Calu3 (cell line): ENCODE measurements around the gene BMPR1B. TPM values are rescaled to one million over a fixed set of nuclear protein-coding genes. Genes with fewer than 3 reads are reported as not detected.
A peak's percentile ranks its signal among the peaks of the same experiment; 100 is the strongest.

Source experiments
- BruUV-seq: library from RNA; stranded (reverse); fragments of 400-500 nt; replicated peaks from 2 replicates; lab custom pipeline; 2021; lab: Mats Ljungman, UMichigan
- CTCF ChIA-PET: fragments of 300-600 bp; sonication (Branson Sonifier 250); formaldehyde crosslinking; loops from one replicate; lab custom pipeline; 2022; ENCODE audit warnings: antibody characterized with exemption; lab: Charles Lee
- DNase-seq: peaks from one replicate; pipeline ENCODE4 v3.0.0; 2022
- H3K27ac Mint-ChIP-seq: one replicate; pipeline ENCODE4 v1.8.0; 2022; ENCODE audit warnings: mixed read lengths; ENCODE audit not compliant: unreplicated experiment
- H3K27me3 Mint-ChIP-seq: one replicate; pipeline ENCODE4 v1.8.0; 2022; ENCODE audit warnings: mixed read lengths; ENCODE audit not compliant: unreplicated experiment
- H3K36me3 Mint-ChIP-seq: one replicate; pipeline ENCODE4 v1.8.0; 2022; ENCODE audit warnings: mild to moderate bottlenecking, moderate library complexity, mixed read lengths; ENCODE audit not compliant: insufficient read depth, unreplicated experiment
- H3K4me1 Mint-ChIP-seq: one replicate; pipeline ENCODE4 v1.8.0; 2022; ENCODE audit warnings: mild to moderate bottlenecking, low read depth, mixed read lengths; ENCODE audit not compliant: unreplicated experiment
- H3K4me3 Mint-ChIP-seq: one replicate; pipeline ENCODE4 v1.8.0; 2022; ENCODE audit warnings: mild to moderate bottlenecking, low read depth, moderate library complexity, mixed read lengths; ENCODE audit not compliant: unreplicated experiment
- H3K9me3 Mint-ChIP-seq: one replicate; pipeline ENCODE4 v1.8.0; 2022; ENCODE audit warnings: low read depth, mixed read lengths; ENCODE audit not compliant: unreplicated experiment
- CTCF ChIP-seq: fragments of 200-600 bp; IDR thresholded peaks from one replicate; pipeline ENCODE4 v1.8.0; 2022; ENCODE audit warnings: antibody characterized with exemption; ENCODE audit not compliant: unreplicated experiment
- intact Hi-C: fragments of 100-400 bp; cut with micrococcal nuclease; formaldehyde crosslinking; loops from one replicate; pipeline ENCODE4 v1.10.0; 2022; ENCODE audit not compliant: unreplicated experiment
- total RNA-seq: library from RNA; stranded (reverse); gene quantifications from 2 replicates; pipeline ENCODE4 v1.2.3, GENCODE V29; 2022

The BMPR1B gene
- total RNA-seq, 1 experiment from 2014 or later: 9.2 TPM

- Mint-ChIP-seq H3K4me1 (peaks cover 21% of the 10 kb centered on the region), H3K4me3 (no peak overlapping the region), H3K9me3 (no peaks in the 10 kb centered on the region), H3K27ac (no peak overlapping the region), H3K36me3 (no peaks in the 10 kb centered on the region), H3K27me3 (no peaks in the 10 kb centered on the region)
- CTCF ChIA-PET: interaction anchor here (1.3 to 1.6 kb wide), 2 partner anchors 9 to 337 kb away, joined by 3 read pairs; no protein-coding TSS in a partner anchor
- BruUV-seq: no TSS peak
- intact Hi-C loops: no loop called here
- no peak for TF ChIP-seq CTCF
- no peak for DNase-seq
Observed at GRCh38 chr4:95093460-95093859, 335.7 kb downstream of the BMPR1B start.

- Mint-ChIP-seq H3K27me3 (no peaks in the 10 kb centered on the region), H3K27ac (no peak overlapping the region), H3K4me1 (peaks cover 20% of the 10 kb centered on the region), H3K9me3 (no peaks in the 10 kb centered on the region), H3K4me3 (no peak overlapping the region), H3K36me3 (no peaks in the 10 kb centered on the region)
- BruUV-seq: no TSS peak
- intact Hi-C loops: loop anchor here (2.0 kb wide), 1 partner anchor 337 kb away; the partner anchor contains the start of gene BMPR1B
- CTCF ChIA-PET: interaction anchor here (1.6 kb wide), 1 partner anchor 9 kb away, joined by 3 read pairs; no protein-coding TSS in a partner anchor
- DNase-seq: no peak
- TF ChIP-seq CTCF: no peak
Observed at GRCh38 chr4:95093936-95094929, 336.5 kb downstream of the BMPR1B start.

GRCh38 chr4:95095348-95095974, 337.7 kb downstream of the BMPR1B start:
- H3K4me3 Mint-ChIP-seq: no peak overlapping the region
- no peak overlapping the region for H3K27ac Mint-ChIP-seq
- no TSS peak for BruUV-seq
- H3K4me1 Mint-ChIP-seq: peaks cover 20% of the 10 kb centered on the region
- CTCF ChIA-PET: no interaction called here
- no peaks in the 10 kb centered on the region for H3K36me3 Mint-ChIP-seq
- peak; percentile 44 for DNase-seq
- H3K9me3 Mint-ChIP-seq: no peaks in the 10 kb centered on the region
- peak; percentile 50 for TF ChIP-seq CTCF
- intact Hi-C loops: loop anchor here (2.0 to 5.0 kb wide), 2 partner anchors 339 to 473 kb away; partner anchors contain the start of gene BMPR1B
- H3K27me3 Mint-ChIP-seq: no peaks in the 10 kb centered on the region

GRCh38 chr4:95102162-95102790, 344.5 kb downstream of the BMPR1B start:
- no peak overlapping the region for H3K27ac Mint-ChIP-seq
- intact Hi-C loops: loop anchor here (10.0 kb wide), 1 partner anchor 457 kb away; no protein-coding TSS in a partner anchor
- CTCF ChIA-PET: interaction anchor here (0.7 to 1.1 kb wide), 2 partner anchors 11 to 164 kb away, joined by 3 read pairs; no protein-coding TSS in a partner anchor
- no peaks in the 10 kb centered on the region for H3K36me3 Mint-ChIP-seq
- no peaks in the 10 kb centered on the region for H3K9me3 Mint-ChIP-seq
- H3K27me3 Mint-ChIP-seq: no peaks in the 10 kb centered on the region
- BruUV-seq: no TSS peak
- TF ChIP-seq CTCF: no peak
- no peaks in the 10 kb centered on the region for H3K4me1 Mint-ChIP-seq
- DNase-seq: no peak
- no peak overlapping the region for H3K4me3 Mint-ChIP-seq
